K562 (cell line): ENCODE data around the gene CCL13. TPM values are rescaled to one million over a fixed set of nuclear protein-coding genes. Genes with fewer than 3 reads are reported as not detected.

Experiments used
- ATAC-seq: fragments of 200-7000 bp; cut with Tn5 transposase; 3 replicates; pipeline ENCODE4 v1.9.1; 2020; ENCODE audit warnings: moderate library complexity
- BruUV-seq: library from RNA; stranded (reverse); fragments of 400-500 nt; replicated peaks from 2 replicates; lab custom pipeline; 2021; lab: Mats Ljungman, UMichigan
- CTCF ChIA-PET: fragments of 300-600 bp; formaldehyde crosslinking; extraction: SDS; loops from one replicate; lab custom pipeline; 2021; ENCODE audit warnings: low intra/inter-chr PET ratio; lab: Yijun Ruan, JAX
- POLR2A ChIA-PET: fragments of 300-600, 350-650 bp; sonication (Branson Sonifier 250); formaldehyde crosslinking; extraction: SDS; loops from one replicate; lab custom pipeline; 2021; ENCODE audit warnings: antibody characterized with exemption, inconsistent platforms; lab: Yijun Ruan, JAX
- DNase-seq, 4 experiments: peaks; one replicate each; pipeline versions ENCODE4 v3.0.0 to v3.0.0-alpha.2; 2011 to 2018; ENCODE audit warnings: low spot score in 3 of 4, mixed read lengths in 3 of 4; ENCODE audit errors: extremely low read depth in 1 of 4
- FAIRE-seq: peaks from 2 replicates; lab custom pipeline; 2011; peaks lifted over from hg19 to GRCh38; lab: Jason Lieb, UNC
- H2AFZ ChIP-seq: 2 replicates; pipeline ENCODE4 v1.6.0; 2011; ENCODE audit warnings: low read depth, low read length, control low read depth, inconsistent platforms
- H3K27ac ChIP-seq: fragments of 200-600 bp; 3 replicates; pipeline ENCODE4 v1.8.0; 2011; ENCODE audit warnings: low read depth, mild to moderate bottlenecking, control low read depth, inconsistent platforms, low read length, moderate library complexity, mixed read lengths; ENCODE audit errors: extremely low read depth
- H3K27me3 ChIP-seq, 2 experiments: fragments of 300-600 bp in 1 of 2; 2 replicates in 1 of 2; 3 replicates in 1 of 2; pipeline versions ENCODE4 v1.6.0 to v1.8.0; 2011; ENCODE audit warnings: inconsistent platforms in 2 of 2, low read length in 2 of 2, mild to moderate bottlenecking in 1 of 2, mixed read lengths in 1 of 2, moderate library complexity in 1 of 2; ENCODE audit not compliant: control insufficient read depth in 2 of 2, insufficient read depth in 2 of 2
- H3K36me3 ChIP-seq: fragments of 300-600 bp; 3 replicates; pipeline ENCODE4 v1.8.0; 2011; ENCODE audit warnings: mild to moderate bottlenecking, low read length, inconsistent platforms; ENCODE audit not compliant: control insufficient read depth, insufficient read depth
- H3K4me1 ChIP-seq, 2 experiments: fragments of 200-600 bp in 1 of 2; replicated peaks in 1 of 2; 2 replicates in 1 of 2; 3 replicates in 1 of 2; pipeline versions ENCODE4 v1.5.1 to v1.8.0; 2011; ENCODE audit warnings: inconsistent platforms in 2 of 2, low read length in 2 of 2, mild to moderate bottlenecking in 1 of 2, mixed read lengths in 1 of 2, moderate library complexity in 1 of 2; ENCODE audit not compliant: control insufficient read depth in 2 of 2, insufficient read depth in 2 of 2
- H3K4me2 ChIP-seq: 2 replicates; pipeline ENCODE4 v1.6.1; 2011; ENCODE audit warnings: low read length, control low read depth, inconsistent platforms, mixed read lengths; ENCODE audit not compliant: insufficient read depth
- H3K4me3 ChIP-seq: fragments of 200-600 bp; sonication (generic), shearing (Covaris generic); 2 replicates; pipeline ENCODE4 v1.5.1; 2016; ENCODE audit warnings: control low read depth, inconsistent platforms
- H3K79me2 ChIP-seq: fragments of 200-600 bp; 3 replicates; pipeline ENCODE4 v1.8.0; 2011; ENCODE audit warnings: low read length, inconsistent platforms; ENCODE audit not compliant: control insufficient read depth, insufficient read depth
- H3K9ac ChIP-seq, 2 experiments: 2 replicates each; pipeline versions ENCODE4 v1.6.0 to v1.6.1; 2011; ENCODE audit warnings: low read depth in 2 of 2, low read length in 2 of 2, control low read depth in 1 of 2, inconsistent platforms in 1 of 2, mild to moderate bottlenecking in 1 of 2, mixed read lengths in 1 of 2; ENCODE audit not compliant: insufficient read depth in 1 of 2
- H3K9me1 ChIP-seq: one replicate; pipeline ENCODE4 v1.6.0; 2011; ENCODE audit warnings: inconsistent platforms, mild to moderate bottlenecking, low read length, moderate library complexity; ENCODE audit not compliant: control insufficient read depth, insufficient read depth
- H3K9me3 ChIP-seq: replicated peaks from 2 replicates; pipeline ENCODE4 v1.5.1; 2011; ENCODE audit warnings: low read depth, low read length, inconsistent platforms; ENCODE audit not compliant: control insufficient read depth, insufficient read depth
- H4K20me1 ChIP-seq: replicated peaks from 2 replicates; pipeline ENCODE4 v1.6.1; 2011; ENCODE audit warnings: low read length, inconsistent platforms, mixed read lengths; ENCODE audit not compliant: control insufficient read depth, insufficient read depth
- E2F8 ChIP-seq: fragments of 450-650 bp; IDR thresholded peaks from 2 replicates; pipeline ENCODE4 v1.7.1; 2018; ENCODE audit warnings: mild to moderate bottlenecking, low read depth; ENCODE audit not compliant: partially characterized antibody
- FOSL1 ChIP-seq: fragments of 200-800 bp; sonication (Bioruptor generic); conservative IDR thresholded peaks from 2 replicates; pipeline ENCODE4 v1.6.1; 2016; ENCODE audit warnings: missing genetic modification characterization, missing compliant biosample characterization
- HDAC3 ChIP-seq: fragments of 450-650 bp; IDR thresholded peaks from 2 replicates; pipeline ENCODE4 v1.6.1; 2018; ENCODE audit warnings: borderline replicate concordance, mild to moderate bottlenecking, moderate library complexity; ENCODE audit not compliant: partially characterized antibody
- HDAC6 ChIP-seq: IDR thresholded peaks from 2 replicates; pipeline ENCODE4 v1.6.1; 2012; ENCODE audit warnings: low read depth, mild to moderate bottlenecking, control low read depth, inconsistent platforms, low read length, moderate library complexity
- MAFK ChIP-seq: IDR thresholded peaks from 2 replicates; pipeline ENCODE4 v1.6.1; 2011; ENCODE audit warnings: low read length, improper control_type of control experiment
- MCM2 ChIP-seq: fragments of 450-650 bp; IDR thresholded peaks from 2 replicates; pipeline ENCODE4 v1.6.1; 2017; ENCODE audit warnings: low read depth, mild to moderate bottlenecking
- MXI1 ChIP-seq: IDR thresholded peaks from 2 replicates; pipeline ENCODE4 v1.6.1; 2011; ENCODE audit warnings: low read depth, mild to moderate bottlenecking, improper control_type of control experiment, low read length
- NR4A1 ChIP-seq, 2 experiments: fragments of 250-450 bp in 1 of 2; fragments of 450-650 bp in 1 of 2; sonication (Bioruptor Pico) in 1 of 2; IDR thresholded peaks; 2 replicates each; pipeline versions ENCODE4 v1.4.0 to v1.6.1; 2016 to 2020; ENCODE audit warnings: mild to moderate bottlenecking in 2 of 2, missing compliant biosample characterization in 1 of 2, missing genetic modification characterization in 1 of 2, moderate library complexity in 1 of 2
- PKNOX1 ChIP-seq: fragments of 450-650 bp; IDR thresholded peaks from 2 replicates; pipeline ENCODE4 v1.6.1; 2016
- RAD51 ChIP-seq: fragments of 450-650 bp; IDR thresholded peaks from 2 replicates; pipeline ENCODE4 v1.7.1; 2016; ENCODE audit warnings: low read depth, mild to moderate bottlenecking, borderline replicate concordance
- SIRT6 ChIP-seq: IDR thresholded peaks from one replicate; pipeline ENCODE4 v1.6.1; 2012; ENCODE audit warnings: low read depth, mild to moderate bottlenecking, control low read depth, inconsistent platforms, low read length, moderate library complexity
- SRSF9 ChIP-seq: fragments of 200-400 bp; formaldehyde crosslinking; IDR thresholded peaks from 2 replicates; pipeline ENCODE4 v1.6.1; 2017; ENCODE audit warnings: low read depth, low read length, borderline replicate concordance
- ZFP91 ChIP-seq: sonication (generic); formaldehyde crosslinking; IDR thresholded peaks from 2 replicates; pipeline ENCODE4 v1.8.0; 2022; ENCODE audit warnings: mild to moderate bottlenecking, missing genetic modification reagents
- ZFX ChIP-seq: sonication (generic); formaldehyde crosslinking; IDR thresholded peaks from 2 replicates; pipeline ENCODE4 v1.8.0; 2022; ENCODE audit warnings: mild to moderate bottlenecking, missing genetic modification reagents, moderate library complexity
- ZKSCAN8 ChIP-seq: fragments of 200-800 bp; sonication (Bioruptor generic); IDR thresholded peaks from 2 replicates; pipeline ENCODE4 v1.6.1; 2016; ENCODE audit warnings: missing genetic modification characterization, missing compliant biosample characterization
- ZNF583 ChIP-seq: fragments of 250-450 bp; sonication (Bioruptor Pico); IDR thresholded peaks from 2 replicates; pipeline ENCODE4 v1.4.0; 2020
- ZNF79 ChIP-seq: fragments of 250-450 bp; sonication (Bioruptor Pico); IDR thresholded peaks from 2 replicates; pipeline ENCODE4 v1.4.0; 2020; ENCODE audit warnings: low read depth, mild to moderate bottlenecking, moderate library complexity
- WGBS: fragments of 100-300 bp; shearing (Covaris generic); methylation state at CpG from one replicate; pipeline ENCODE4 v1.1.6; 2016; ENCODE audit warnings: low coverage, mixed read lengths; ENCODE audit not compliant: insufficient coverage; ENCODE audit errors: missing lambda C conversion rate; 5-methylcytosine and 5-hydroxymethylcytosine counted together
- in situ Hi-C: fragments of 300-500 bp; cut with MboI; formaldehyde crosslinking; loops from 4 replicates; pipeline ENCODE4 v1.15.0; 2018; ENCODE audit warnings: inconsistent platforms, mixed read lengths
- intact Hi-C: fragments of 100-400 bp; cut with micrococcal nuclease; formaldehyde crosslinking; loops from 2 replicates; pipeline ENCODE4 v1.14.2; 2022
- polyA plus RNA-seq, 8 experiments: library from polyadenylated mRNA; depleted of rRNA in 4 of 8; stranded (reverse) in 5 of 8; unstranded in 3 of 8; fragments of >200 nt; fragmentation: Nextera tagmentation in 2 of 8; fragmentation: Illumina TruSeq in 1 of 8; extraction: Ambion mirVana in 2 of 8; extraction: Trizol in 1 of 8; gene quantifications; 2 replicates each; pipeline versions ENCODE4 v1.2.1 to v1.2.3, GENCODE V29; 2011 to 2014; ENCODE audit warnings: inconsistent platforms in 1 of 8, missing spikeins in 1 of 8
- total RNA-seq, 7 experiments: library from RNA; depleted of rRNA in 6 of 7; stranded (reverse); fragments of >200 nt in 6 of 7; fragmentation: Illumina TruSeq in 2 of 7; extraction: Trizol in 2 of 7; gene quantifications; 2 replicates each; pipeline versions ENCODE4 v1.2.1 to v1.2.3, GENCODE V29; 2011 to 2021; ENCODE audit warnings: low replicate concordance in 1 of 7

The CCL13 gene
- total and polyA plus RNA-seq, 9 of the 15 experiments (the other 6 are each of a cell fraction or from before 2014, with no cell fraction given) = not detected

- CTCF ChIA-PET = interaction anchor here (1.2 kb wide), 1 partner anchor 168 kb away, joined by 4 read pairs; no protein-coding TSS in a partner anchor
- no TSS peak for BruUV-seq
- in situ Hi-C loops = no loop called here
- no peaks in the 10 kb centered on the region for H3K9me3 ChIP-seq
- no peak overlapping the region for H3K9ac ChIP-seq
- ATAC-seq (no peak), FAIRE-seq (no peak), DNase-seq (no peak)
- H3K9me1 ChIP-seq = no peaks in the 10 kb centered on the region
- peaks cover 0 to 6% of the 10 kb centered on the region in 2 experiments; a peak in 2 of 5 replicates for H3K27me3 ChIP-seq
- no peaks in the 10 kb centered on the region for H3K79me2 ChIP-seq
- no peak overlapping the region for H3K4me3 ChIP-seq
- intact Hi-C loops = no loop called here
- no peak overlapping the region for H3K27ac ChIP-seq
- no peaks in the 10 kb centered on the region for H4K20me1 ChIP-seq
- POLR2A ChIA-PET = no interaction called here
- no peak overlapping the region; the same call in 1 of the 2 replicates for H2AFZ ChIP-seq
- no peak overlapping the region for H3K4me2 ChIP-seq
- no peaks in the 10 kb centered on the region for H3K36me3 ChIP-seq
- WGBS = 24% methylated on average over 9 of the region's 9 CpGs
- no peaks in the 10 kb centered on the region; a peak in 1 of 5 replicates for H3K4me1 ChIP-seq
- TF ChIP-seq PKNOX1 (no peak), ZNF79 (CRISPR knock-in tag) (no peak), FOSL1 (tag) (no peak), NR4A1 (CRISPR knock-in tag; IDR thresholded peaks at IDR 0.05) (no peak), NR4A1 (tag; IDR thresholded peaks at IDR 0.05) (no peak), HDAC6 (no peak), SRSF9 (no peak), E2F8 (no peak), ZNF583 (CRISPR knock-in tag) (no peak), ZFP91 (CRISPR knock-in tag) (no peak), MXI1 (no peak), ZKSCAN8 (CRISPR knock-in tag) (no peak), HDAC3 (no peak), MAFK (no peak), ZFX (no peak), SIRT6 (no peak), RAD51 (no peak), MCM2 (no peak)
Observed at GRCh38 chr17:34367486-34368195, 11.4 kb downstream of the CCL13 start.
